Astrocyte (in vitro differentiated cells and primary cell): ENCODE data around the gene RRBP1. TPM values are rescaled to one million over a fixed set of nuclear protein-coding genes. Genes with fewer than 3 reads are reported as not detected.

Experiments
- DNase-seq: peaks from one replicate; pipeline ENCODE4 v3.0.0-alpha.2; 2010; ENCODE audit warnings: low read depth
- FAIRE-seq: peaks from 2 replicates; lab custom pipeline; 2011; peaks lifted over from hg19 to GRCh38; lab: Jason Lieb, UNC
- H2AFZ ChIP-seq: 2 replicates; pipeline ENCODE4 v1.6.0; 2012; ENCODE audit warnings: low read depth, low read length, inconsistent platforms
- H3K27ac ChIP-seq: 2 replicates; pipeline ENCODE4 v1.5.1; 2011; ENCODE audit warnings: low read depth, low read length, inconsistent platforms
- H3K27me3 ChIP-seq: 2 replicates; pipeline ENCODE4 v1.6.0; 2011; ENCODE audit warnings: low read length, inconsistent platforms; ENCODE audit not compliant: insufficient read depth
- H3K36me3 ChIP-seq: 2 replicates; pipeline ENCODE4 v1.5.1; 2011; ENCODE audit warnings: low read length, inconsistent platforms; ENCODE audit not compliant: insufficient read depth
- H3K4me1 ChIP-seq: 2 replicates; pipeline ENCODE4 v1.5.1; 2011; ENCODE audit warnings: low read length, inconsistent platforms; ENCODE audit not compliant: insufficient read depth
- H3K4me2 ChIP-seq: 2 replicates; pipeline ENCODE4 v1.6.0; 2012; ENCODE audit warnings: low read length, inconsistent platforms
- H3K4me3 ChIP-seq: 2 replicates; pipeline ENCODE4 v1.5.1; 2011; ENCODE audit warnings: low read depth, mild to moderate bottlenecking, low read length, inconsistent platforms; ENCODE audit not compliant: insufficient read depth
- H3K79me2 ChIP-seq: 2 replicates; pipeline ENCODE4 v1.6.0; 2012; ENCODE audit warnings: mild to moderate bottlenecking, low read length, inconsistent platforms; ENCODE audit not compliant: insufficient read depth
- H3K9ac ChIP-seq: 2 replicates; pipeline ENCODE4 v1.6.0; 2012; ENCODE audit warnings: mild to moderate bottlenecking, low read length, inconsistent platforms
- H3K9me3 ChIP-seq: 2 replicates; pipeline ENCODE4 v1.5.1; 2012; ENCODE audit warnings: low read depth, mild to moderate bottlenecking, low read length, inconsistent platforms; ENCODE audit not compliant: insufficient read depth
- H4K20me1 ChIP-seq: 2 replicates; pipeline ENCODE4 v1.6.0; 2012; ENCODE audit warnings: low read length, inconsistent platforms; ENCODE audit not compliant: insufficient read depth
- H3K27ac Mint-ChIP-seq: one replicate; pipeline ENCODE4 v1.8.0; 2021; ENCODE audit warnings: mild to moderate bottlenecking, mixed read lengths; ENCODE audit not compliant: unreplicated experiment
- H3K27me3 Mint-ChIP-seq: one replicate; pipeline ENCODE4 v1.8.0; 2021; ENCODE audit warnings: low read depth, mixed read lengths; ENCODE audit not compliant: unreplicated experiment
- H3K36me3 Mint-ChIP-seq: one replicate; pipeline ENCODE4 v1.8.0; 2021; ENCODE audit warnings: low read depth, mixed read lengths; ENCODE audit not compliant: unreplicated experiment
- H3K4me1 Mint-ChIP-seq: one replicate; pipeline ENCODE4 v1.8.0; 2021; ENCODE audit warnings: low read depth, mixed read lengths; ENCODE audit not compliant: unreplicated experiment
- H3K4me3 Mint-ChIP-seq: one replicate; pipeline ENCODE4 v1.8.0; 2021; ENCODE audit warnings: mild to moderate bottlenecking, moderate library complexity, mixed read lengths; ENCODE audit not compliant: unreplicated experiment
- H3K9me3 Mint-ChIP-seq: one replicate; pipeline ENCODE4 v1.8.0; 2021; ENCODE audit warnings: mild to moderate bottlenecking, mixed read lengths; ENCODE audit not compliant: unreplicated experiment
- EZH2 ChIP-seq: IDR thresholded peaks from 2 replicates; pipeline ENCODE4 v1.6.1; 2012; ENCODE audit warnings: mild to moderate bottlenecking, low read length, inconsistent platforms; ENCODE audit not compliant: insufficient read depth
- total RNA-seq: library from RNA; stranded (reverse); gene quantifications from 2 replicates; pipeline ENCODE4 v1.2.1, GENCODE V29; 2021
- TF ChIP-seq, protein P1 (sequence below): IDR thresholded peaks from 2 replicates; pipeline ENCODE4 v1.5.1; 2011; ENCODE audit warnings: low read depth, mild to moderate bottlenecking, inconsistent platforms, low read length, moderate library complexity; ENCODE audit not compliant: insufficient read depth

The RRBP1 gene
- total RNA-seq, 1 donor from 2014 or later = 347 TPM

DNA sequence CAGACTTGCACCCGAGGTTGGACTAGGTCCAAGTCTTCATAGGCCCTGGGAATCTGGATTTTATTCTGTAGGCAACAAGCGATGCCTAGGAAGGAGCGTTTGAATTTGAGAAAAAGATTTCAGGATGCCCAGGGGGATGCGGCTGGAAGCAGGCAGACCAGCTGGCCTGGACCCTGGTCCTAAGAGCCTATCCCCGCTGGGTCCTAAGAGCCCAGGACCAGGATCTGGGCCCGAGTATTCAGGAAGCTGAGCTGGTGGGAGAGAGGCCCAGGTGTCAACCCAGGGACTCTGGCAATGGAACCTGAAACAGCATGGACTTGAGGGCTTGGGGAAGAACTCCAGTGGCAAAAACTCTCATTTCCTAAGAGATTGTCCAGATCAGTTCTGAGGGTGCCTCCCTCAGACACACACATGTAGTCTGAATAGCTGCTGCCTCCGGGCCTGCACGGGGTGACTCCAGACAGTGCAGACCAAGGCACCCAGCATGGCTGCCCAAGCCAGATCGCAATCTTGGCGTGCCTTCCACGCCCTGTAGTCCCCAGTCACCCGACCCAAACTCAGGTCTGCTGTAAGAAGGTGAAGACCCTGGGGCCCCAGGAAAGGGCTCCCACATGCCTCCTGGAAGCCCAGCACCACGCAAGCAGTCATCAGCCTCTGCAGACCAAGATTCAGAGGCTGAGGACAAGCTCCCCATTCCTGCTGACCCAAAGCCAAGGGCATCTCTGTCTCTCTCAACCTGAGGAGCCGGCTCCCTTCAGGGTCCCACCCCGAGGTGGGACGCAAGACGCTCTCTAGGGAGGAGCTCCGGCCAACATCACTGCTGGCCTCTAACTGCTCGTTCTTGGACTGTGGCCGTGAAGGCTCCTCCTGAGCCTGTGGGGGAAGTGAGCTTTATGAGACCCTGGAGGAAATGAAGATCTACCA lies 34.4 kb downstream of the RRBP1 start:
- Histone ChIP-seq H3K4me2 (no peak overlapping the region), H4K20me1 (peaks cover 100% of the 10 kb centered on the region), H3K4me1 (peaks cover 24% of the 10 kb centered on the region), H3K79me2 (peaks cover 100% of the 10 kb centered on the region), H3K9ac (no peak overlapping the region), H3K27me3 (no peaks in the 10 kb centered on the region), H3K27ac (no peak overlapping the region), H3K36me3 (peaks cover 7% of the 10 kb centered on the region), H2AFZ (no peak overlapping the region), H3K4me3 (no peak overlapping the region), H3K9me3 (no peaks in the 10 kb centered on the region)
- Mint-ChIP-seq H3K36me3 (peaks cover 9% of the 10 kb centered on the region), H3K27me3 (no peaks in the 10 kb centered on the region), H3K4me3 (no peak overlapping the region), H3K27ac (no peak overlapping the region), H3K4me1 (peaks cover 43% of the 10 kb centered on the region), H3K9me3 (no peaks in the 10 kb centered on the region)
- no peak for FAIRE-seq
- no peak for TF ChIP-seq EZH2
- TF ChIP-seq, protein P1, sequence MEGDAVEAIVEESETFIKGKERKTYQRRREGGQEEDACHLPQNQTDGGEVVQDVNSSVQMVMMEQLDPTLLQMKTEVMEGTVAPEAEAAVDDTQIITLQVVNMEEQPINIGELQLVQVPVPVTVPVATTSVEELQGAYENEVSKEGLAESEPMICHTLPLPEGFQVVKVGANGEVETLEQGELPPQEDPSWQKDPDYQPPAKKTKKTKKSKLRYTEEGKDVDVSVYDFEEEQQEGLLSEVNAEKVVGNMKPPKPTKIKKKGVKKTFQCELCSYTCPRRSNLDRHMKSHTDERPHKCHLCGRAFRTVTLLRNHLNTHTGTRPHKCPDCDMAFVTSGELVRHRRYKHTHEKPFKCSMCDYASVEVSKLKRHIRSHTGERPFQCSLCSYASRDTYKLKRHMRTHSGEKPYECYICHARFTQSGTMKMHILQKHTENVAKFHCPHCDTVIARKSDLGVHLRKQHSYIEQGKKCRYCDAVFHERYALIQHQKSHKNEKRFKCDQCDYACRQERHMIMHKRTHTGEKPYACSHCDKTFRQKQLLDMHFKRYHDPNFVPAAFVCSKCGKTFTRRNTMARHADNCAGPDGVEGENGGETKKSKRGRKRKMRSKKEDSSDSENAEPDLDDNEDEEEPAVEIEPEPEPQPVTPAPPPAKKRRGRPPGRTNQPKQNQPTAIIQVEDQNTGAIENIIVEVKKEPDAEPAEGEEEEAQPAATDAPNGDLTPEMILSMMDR = no peak
- DNase-seq = no peak

DNA sequence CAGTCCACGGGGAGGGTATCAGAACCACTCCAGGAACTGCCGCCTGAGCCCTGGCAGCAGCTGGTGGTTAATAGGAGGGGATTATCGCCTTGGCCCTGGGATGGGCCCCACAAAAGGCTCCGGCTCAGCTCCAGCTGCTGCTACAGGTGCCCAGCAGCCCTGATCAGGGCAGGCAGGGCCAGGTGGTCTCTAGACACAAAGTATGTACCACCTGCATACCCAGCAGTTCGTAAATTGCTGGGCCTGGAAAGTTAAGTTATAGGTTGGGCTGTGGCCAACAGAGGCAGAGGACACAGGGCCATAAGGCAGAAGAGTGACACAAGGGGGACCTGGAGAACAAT lies 35.1 kb downstream of the RRBP1 start:
- Histone ChIP-seq H4K20me1 (peaks cover 100% of the 10 kb centered on the region), H3K27me3 (no peaks in the 10 kb centered on the region)

More for the DNA sequence above, 35.1 kb downstream of the RRBP1 start:
- H2AFZ ChIP-seq = no peak overlapping the region
- H3K4me1 Mint-ChIP-seq = peaks cover 39% of the 10 kb centered on the region
- H3K27ac ChIP-seq = no peak overlapping the region
- FAIRE-seq (no peak), DNase-seq (no peak)
- TF ChIP-seq, protein P1 = no peak
- TF ChIP-seq EZH2 = no peak
- H3K4me2 ChIP-seq = no peak overlapping the region
- H3K27me3 Mint-ChIP-seq = no peaks in the 10 kb centered on the region
- H3K79me2 ChIP-seq = peaks cover 100% of the 10 kb centered on the region
- H3K27ac Mint-ChIP-seq = no peak overlapping the region
- H3K4me3 ChIP-seq = no peak overlapping the region
- H3K9me3 ChIP-seq = no peaks in the 10 kb centered on the region
- H3K9me3 Mint-ChIP-seq = no peaks in the 10 kb centered on the region
- no peak overlapping the region for H3K4me3 Mint-ChIP-seq
- H3K36me3 Mint-ChIP-seq = peaks cover 9% of the 10 kb centered on the region
- no peak overlapping the region for H3K9ac ChIP-seq
- peaks cover 24% of the 10 kb centered on the region for H3K4me1 ChIP-seq
- peaks cover 11% of the 10 kb centered on the region for H3K36me3 ChIP-seq
